Neural crest cell (in vitro differentiated cells): Measurements from ENCODE around the gene RASSF4. TPM values are rescaled to one million over a fixed set of nuclear protein-coding genes. Genes with fewer than 3 reads are reported as not detected.

Experiments used
- DNase-seq: peaks from one replicate; pipeline ENCODE4 v3.0.0; 2021; ENCODE audit warnings: low read depth, mixed read lengths, low spot score
- H3K27ac Mint-ChIP-seq: one replicate; pipeline ENCODE4 v1.8.0; 2021; ENCODE audit warnings: mild to moderate bottlenecking, mixed read lengths; ENCODE audit not compliant: unreplicated experiment
- H3K27me3 Mint-ChIP-seq: 2 replicates; pipeline ENCODE4 v1.8.0; 2021; ENCODE audit warnings: low read depth, mild to moderate bottlenecking, mixed read lengths
- H3K36me3 Mint-ChIP-seq: 2 replicates; pipeline ENCODE4 v1.8.0; 2021; ENCODE audit warnings: low read depth, mild to moderate bottlenecking, mixed read lengths
- H3K4me1 Mint-ChIP-seq: 2 replicates; pipeline ENCODE4 v1.8.0; 2021; ENCODE audit warnings: mixed read lengths
- H3K4me3 Mint-ChIP-seq: one replicate; pipeline ENCODE4 v1.8.0; 2021; ENCODE audit warnings: mild to moderate bottlenecking, mixed read lengths
- H3K9me3 Mint-ChIP-seq: 2 replicates; pipeline ENCODE4 v1.8.0; 2021; ENCODE audit warnings: mixed read lengths
- CTCF ChIP-seq: fragments of 200-600 bp; sonication (generic); conservative IDR thresholded peaks from 2 replicates; pipeline ENCODE4 v1.5.0; 2021; ENCODE audit warnings: antibody characterized with exemption, mild to moderate bottlenecking
- total RNA-seq: library from RNA; stranded (reverse); gene quantifications from 2 replicates; pipeline ENCODE4 v1.2.1, GENCODE V29; 2021

Gene RASSF4
- total RNA-seq, 1 donor from 2014 or later, result 18.6 TPM

- Mint-ChIP-seq H3K27ac (peak overlapping the region; percentile 52), H3K27me3 (no peaks in the 10 kb centered on the region), H3K4me3 (no peak overlapping the region), H3K9me3 (no peaks in the 10 kb centered on the region), H3K36me3 (no peaks in the 10 kb centered on the region), H3K4me1 (peaks cover 46% of the 10 kb centered on the region)
- TF ChIP-seq CTCF, result no peak
- no peak for DNase-seq
Observed at GRCh38 chr10:44980309-44981171, 20.9 kb downstream of the RASSF4 start.

GRCh38 chr10:44981172-44982113 lies 21.8 kb downstream of the RASSF4 start:
- Mint-ChIP-seq H3K4me3 (no peak overlapping the region), H3K27ac (peak overlapping the region; percentile 48)

GRCh38 chr10:44982114-44982460 lies 22.5 kb downstream of the RASSF4 start:
- peak overlapping the region; percentile 48 for H3K27ac Mint-ChIP-seq
- no peaks in the 10 kb centered on the region for H3K36me3 Mint-ChIP-seq
- H3K27me3 Mint-ChIP-seq, result no peaks in the 10 kb centered on the region
- TF ChIP-seq CTCF, result no peak
- no peaks in the 10 kb centered on the region for H3K9me3 Mint-ChIP-seq
- peaks cover 44% of the 10 kb centered on the region for H3K4me1 Mint-ChIP-seq
- no peak for DNase-seq
- H3K4me3 Mint-ChIP-seq, result no peak overlapping the region

More at GRCh38 chr10:44981172-44982113, 21.8 kb downstream of the RASSF4 start:
- no peak for TF ChIP-seq CTCF
- no peak for DNase-seq
- H3K27me3 Mint-ChIP-seq, result no peaks in the 10 kb centered on the region
- no peaks in the 10 kb centered on the region for H3K9me3 Mint-ChIP-seq
- peaks cover 47% of the 10 kb centered on the region for H3K4me1 Mint-ChIP-seq
- H3K36me3 Mint-ChIP-seq, result no peaks in the 10 kb centered on the region

- H3K4me3 Mint-ChIP-seq, result no peak overlapping the region
- DNase-seq, result no peak
- no peaks in the 10 kb centered on the region for H3K27me3 Mint-ChIP-seq
- no peak for TF ChIP-seq CTCF
- no peaks in the 10 kb centered on the region for H3K36me3 Mint-ChIP-seq
- peak overlapping the region; percentile 67 for H3K27ac Mint-ChIP-seq
- H3K9me3 Mint-ChIP-seq, result no peaks in the 10 kb centered on the region
- peaks cover 43% of the 10 kb centered on the region for H3K4me1 Mint-ChIP-seq
Observed at GRCh38 chr10:44982496-44982895, 22.9 kb downstream of the RASSF4 start.

- Mint-ChIP-seq H3K27me3 (no peaks in the 10 kb centered on the region), H3K4me3 (no peak overlapping the region), H3K4me1 (peaks cover 38% of the 10 kb centered on the region), H3K9me3 (no peaks in the 10 kb centered on the region), H3K36me3 (no peaks in the 10 kb centered on the region), H3K27ac (peak overlapping the region; percentile 62)
- TF ChIP-seq CTCF, result no peak
- no peak for DNase-seq
Observed at GRCh38 chr10:44983066-44983894, 23.7 kb downstream of the RASSF4 start.
